Hepatocyte (in vitro differentiated cells): ENCODE measurements around the gene USP28. TPM values are rescaled to one million over a fixed set of nuclear protein-coding genes. Genes with fewer than 3 reads are reported as not detected.
A peak's percentile ranks its signal among the peaks of the same experiment; 100 is the strongest.

Experiments used
- DNase-seq: peaks from one replicate; pipeline ENCODE4 v3.0.0-alpha.2; 2016; ENCODE audit warnings: low spot score
- H2AFZ ChIP-seq: fragments of 200-600 bp; sonication (generic); 2 replicates; pipeline ENCODE4 v1.6.0; 2016; ENCODE audit warnings: antibody characterized with exemption, mild to moderate bottlenecking
- H3K27ac ChIP-seq: fragments of 200-600 bp; sonication (generic); 2 replicates; pipeline ENCODE4 v1.5.1; 2016; ENCODE audit warnings: mild to moderate bottlenecking
- H3K27me3 ChIP-seq: fragments of 200-600 bp; sonication (generic); 2 replicates; pipeline ENCODE4 v1.6.1; 2016
- H3K36me3 ChIP-seq: fragments of 200-600 bp; sonication (generic); replicated peaks from 2 replicates; pipeline ENCODE4 v1.5.1; 2016; ENCODE audit warnings: low read depth; ENCODE audit not compliant: insufficient read depth
- H3K4me1 ChIP-seq: fragments of 200-600 bp; sonication (generic); 2 replicates; pipeline ENCODE4 v1.5.1; 2016; ENCODE audit warnings: mild to moderate bottlenecking, moderate library complexity; ENCODE audit not compliant: insufficient read depth
- H3K4me2 ChIP-seq: fragments of 200-600 bp; sonication (generic); 2 replicates; pipeline ENCODE4 v1.6.0; 2016
- H3K4me3 ChIP-seq: fragments of 200-600 bp; sonication (generic); 2 replicates; pipeline ENCODE4 v1.5.1; 2016; ENCODE audit warnings: mild to moderate bottlenecking
- H3K79me2 ChIP-seq: fragments of 200-600 bp; sonication (generic); 2 replicates; pipeline ENCODE4 v1.6.0; 2017; ENCODE audit warnings: mild to moderate bottlenecking
- H3K9me2 ChIP-seq: fragments of 200-600 bp; sonication (generic); replicated peaks from 2 replicates; pipeline ENCODE4 v1.6.0; 2017; ENCODE audit warnings: mild to moderate bottlenecking; ENCODE audit not compliant: insufficient read depth
- H3K9me3 ChIP-seq: fragments of 200-600 bp; sonication (generic); 2 replicates; pipeline ENCODE4 v1.5.1; 2016; ENCODE audit warnings: low read depth, mild to moderate bottlenecking
- H4K20me1 ChIP-seq: fragments of 200-600 bp; sonication (generic); 2 replicates; pipeline ENCODE4 v1.6.0; 2016; ENCODE audit warnings: mild to moderate bottlenecking; ENCODE audit not compliant: insufficient read depth, poor library complexity, severe bottlenecking
- EZH2 ChIP-seq: fragments of 200-600 bp; sonication (generic); IDR thresholded peaks from 2 replicates; pipeline ENCODE4 v1.6.1; 2016; ENCODE audit warnings: antibody characterized with exemption, mild to moderate bottlenecking, borderline replicate concordance
- EZH2phosphoT487 ChIP-seq: fragments of 200-600 bp; sonication (generic); IDR thresholded peaks from one replicate; pipeline ENCODE4 v1.6.1; 2018; ENCODE audit warnings: antibody characterized with exemption, mild to moderate bottlenecking, low read depth, moderate library complexity; ENCODE audit not compliant: unreplicated experiment, severe bottlenecking
- WGBS: methylation state at CpG from one replicate; pipeline ENCODE4 v1.1.6; 2016; ENCODE audit warnings: low lambda C conversion rate; ENCODE audit errors: missing lambda C conversion rate; 5-methylcytosine and 5-hydroxymethylcytosine counted together
- polyA plus RNA-seq: library from polyadenylated mRNA; unstranded; fragments of >200 nt; fragmentation: Nextera tagmentation; extraction: Ambion mirVana; gene quantifications from 2 replicates; pipeline ENCODE4 v1.2.1, GENCODE V29; 2016
- total RNA-seq: library from RNA; depleted of rRNA; stranded (reverse); fragments of >200 nt; gene quantifications from 2 replicates; pipeline ENCODE4 v1.2.3, GENCODE V29; 2014
- TF ChIP-seq, protein P1 (sequence below): fragments of 200-600 bp; sonication (generic); IDR thresholded peaks from 2 replicates; pipeline ENCODE4 v1.5.1; 2016; ENCODE audit warnings: antibody characterized with exemption, mild to moderate bottlenecking; ENCODE audit not compliant: poor library complexity

USP28 gene
- total and polyA plus RNA-seq, 2 experiments from 2014 or later: 12.5 to 32.1 TPM

DNA sequence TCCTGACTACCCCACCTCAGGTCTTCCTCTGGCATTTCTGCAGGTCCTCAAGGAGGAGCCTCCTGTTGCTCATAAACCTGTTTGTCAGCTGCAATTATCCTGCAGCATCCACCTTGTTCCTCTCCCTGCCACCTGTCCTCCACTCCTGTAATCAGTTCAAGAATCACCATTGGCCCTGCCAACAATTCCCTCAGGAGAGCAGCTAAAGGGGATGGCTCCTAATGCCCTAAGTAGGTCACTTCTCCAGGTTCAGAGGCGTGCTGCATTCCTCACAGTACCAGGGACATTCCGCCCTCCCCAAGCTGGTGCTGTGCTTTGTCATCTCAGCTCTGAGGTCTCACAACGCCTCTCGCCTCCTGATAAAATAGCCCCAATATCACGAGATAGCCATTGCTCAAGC is 93.7 kb downstream of the USP28 start:
- peak; percentile 24 for DNase-seq
- Histone ChIP-seq H3K27me3 (no peaks in the 10 kb centered on the region), H2AFZ (no peak overlapping the region), H4K20me1 (no peaks in the 10 kb centered on the region), H3K4me3 (no peak overlapping the region), H3K4me2 (peak overlapping the region; percentile 29), H3K27ac (peak overlapping the region; percentile 72), H3K79me2 (no peaks in the 10 kb centered on the region), H3K36me3 (no peaks in the 10 kb centered on the region), H3K4me1 (no peaks in the 10 kb centered on the region), H3K9me3 (no peaks in the 10 kb centered on the region), H3K9me2 (no peaks in the 10 kb centered on the region)
- TF ChIP-seq EZH2phosphoT487: no peak
- 46% methylated on average over 5 of the region's 5 CpGs for WGBS

DNA sequence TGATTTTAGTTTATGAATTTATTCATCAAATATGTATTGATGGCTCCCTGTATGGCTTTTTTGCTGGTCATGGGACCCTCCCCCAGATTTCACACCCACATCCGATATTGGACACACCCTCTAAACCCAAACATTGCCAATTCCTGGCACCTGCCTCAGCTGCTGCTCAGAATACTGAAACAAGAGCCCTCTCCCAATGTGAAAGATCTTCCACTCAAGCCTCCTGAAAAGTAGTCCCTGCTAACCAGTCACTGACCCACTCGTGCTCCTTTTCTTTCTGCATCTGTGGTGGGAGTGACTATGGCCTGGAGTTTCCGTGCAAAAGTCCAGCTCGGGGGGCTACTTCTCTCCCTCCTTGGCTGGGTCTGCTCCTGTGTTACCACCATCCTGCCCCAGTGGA is 95.9 kb downstream of the USP28 start, which contains the start of gene CLDN25:
CLDN25 (plus strand) TSS at position 301 of the 400 bp plus-strand sequence; CDS start at position 301, 0 bp downstream.
- H4K20me1 ChIP-seq: no peaks in the 10 kb centered on the region
- H3K9me2 ChIP-seq: no peaks in the 10 kb centered on the region
- H3K27ac ChIP-seq: no peak within 1 kb of the TSS
- TF ChIP-seq EZH2 (no peak), EZH2phosphoT487 (no peak)
- TF ChIP-seq, protein P1, sequence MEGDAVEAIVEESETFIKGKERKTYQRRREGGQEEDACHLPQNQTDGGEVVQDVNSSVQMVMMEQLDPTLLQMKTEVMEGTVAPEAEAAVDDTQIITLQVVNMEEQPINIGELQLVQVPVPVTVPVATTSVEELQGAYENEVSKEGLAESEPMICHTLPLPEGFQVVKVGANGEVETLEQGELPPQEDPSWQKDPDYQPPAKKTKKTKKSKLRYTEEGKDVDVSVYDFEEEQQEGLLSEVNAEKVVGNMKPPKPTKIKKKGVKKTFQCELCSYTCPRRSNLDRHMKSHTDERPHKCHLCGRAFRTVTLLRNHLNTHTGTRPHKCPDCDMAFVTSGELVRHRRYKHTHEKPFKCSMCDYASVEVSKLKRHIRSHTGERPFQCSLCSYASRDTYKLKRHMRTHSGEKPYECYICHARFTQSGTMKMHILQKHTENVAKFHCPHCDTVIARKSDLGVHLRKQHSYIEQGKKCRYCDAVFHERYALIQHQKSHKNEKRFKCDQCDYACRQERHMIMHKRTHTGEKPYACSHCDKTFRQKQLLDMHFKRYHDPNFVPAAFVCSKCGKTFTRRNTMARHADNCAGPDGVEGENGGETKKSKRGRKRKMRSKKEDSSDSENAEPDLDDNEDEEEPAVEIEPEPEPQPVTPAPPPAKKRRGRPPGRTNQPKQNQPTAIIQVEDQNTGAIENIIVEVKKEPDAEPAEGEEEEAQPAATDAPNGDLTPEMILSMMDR: no peak
- H3K4me2 ChIP-seq: no peak within 1 kb of the TSS
- no peaks in the 10 kb centered on the region for H3K9me3 ChIP-seq
- 72% methylated on average over 4 of the region's 4 CpGs for WGBS
- no peak within 1 kb of the TSS for H3K4me3 ChIP-seq
- no peak within 1 kb of the TSS for H2AFZ ChIP-seq
- no peaks in the 10 kb centered on the region for H3K36me3 ChIP-seq
- no peaks in the 10 kb centered on the region for H3K27me3 ChIP-seq
- H3K4me1 ChIP-seq: no peaks in the 10 kb centered on the region
- DNase-seq: no peak
- no peaks in the 10 kb centered on the region for H3K79me2 ChIP-seq

DNA sequence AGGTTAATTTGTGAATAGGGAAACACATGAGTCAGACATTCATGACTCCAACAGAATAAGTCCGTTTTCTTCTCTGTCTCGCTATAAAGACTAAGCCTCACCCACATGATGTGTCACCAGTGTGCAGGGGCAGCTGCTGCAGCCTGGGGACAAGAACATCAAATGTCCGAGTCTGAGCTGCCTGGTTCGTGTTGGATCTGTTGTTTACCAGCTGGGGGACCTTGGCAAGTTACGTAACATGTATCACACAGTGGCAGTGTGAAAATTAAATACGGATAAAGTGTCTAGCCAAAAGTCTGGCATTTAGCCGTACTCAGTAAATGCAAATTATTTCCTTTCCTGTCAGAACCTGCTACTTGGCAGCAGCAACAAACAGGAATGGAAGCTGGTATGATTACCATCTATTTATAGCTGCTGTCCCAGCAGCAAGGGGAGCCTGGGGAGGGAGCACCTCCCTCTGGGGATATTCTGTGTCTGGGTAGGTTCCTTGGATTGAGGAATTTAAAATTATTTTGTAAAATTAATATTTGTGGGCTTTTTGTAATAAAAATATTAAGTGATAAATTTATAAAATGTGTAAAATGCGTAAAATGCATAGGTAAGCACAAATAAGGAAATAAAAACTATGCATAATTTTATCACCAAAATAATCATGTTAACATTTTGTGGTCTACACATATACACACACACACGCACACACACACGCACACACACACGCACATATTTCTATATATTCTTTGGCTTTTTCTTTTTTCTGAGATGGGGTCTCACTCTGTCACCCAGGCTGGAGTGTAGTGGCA is 97.1 kb downstream of the USP28 start:
- DNase-seq: peak; percentile 43
- WGBS: 72% methylated on average over 11 of the region's 11 CpGs
- Histone ChIP-seq H3K79me2 (no peaks in the 10 kb centered on the region), H2AFZ (no peak overlapping the region), H4K20me1 (no peaks in the 10 kb centered on the region), H3K4me3 (no peak overlapping the region), H3K9me3 (no peaks in the 10 kb centered on the region), H3K27ac (no peak overlapping the region), H3K27me3 (no peaks in the 10 kb centered on the region), H3K9me2 (no peaks in the 10 kb centered on the region), H3K36me3 (no peaks in the 10 kb centered on the region), H3K4me2 (no peak overlapping the region), H3K4me1 (no peaks in the 10 kb centered on the region)
- TF ChIP-seq, protein P1: no peak
- TF ChIP-seq EZH2: no peak
- TF ChIP-seq EZH2phosphoT487: no peak

DNA sequence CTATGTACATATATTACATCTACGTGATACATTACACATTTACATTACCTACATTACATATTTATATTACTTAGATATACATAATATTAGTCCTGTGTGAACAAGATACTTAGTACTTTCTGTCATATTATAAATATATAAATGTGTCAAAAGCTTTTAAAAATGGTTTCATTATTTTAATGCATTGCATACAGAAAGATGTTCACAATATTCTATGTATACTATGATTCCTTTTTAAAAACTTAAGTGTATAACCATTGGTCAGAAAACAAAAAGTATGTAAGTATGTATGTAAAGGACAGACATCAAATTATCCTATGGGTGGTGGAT is 101.2 kb downstream of the USP28 start:
- Histone ChIP-seq H3K9me3 (no peaks in the 10 kb centered on the region), H3K36me3 (no peaks in the 10 kb centered on the region), H3K27ac (no peak overlapping the region), H4K20me1 (no peaks in the 10 kb centered on the region), H3K9me2 (no peaks in the 10 kb centered on the region), H3K4me3 (peak overlapping the region; percentile 27), H2AFZ (peak overlapping the region; percentile 65), H3K4me2 (peak overlapping the region; percentile 44), H3K27me3 (no peaks in the 10 kb centered on the region), H3K79me2 (peaks cover 34% of the 10 kb centered on the region), H3K4me1 (peaks cover 9% of the 10 kb centered on the region)
- TF ChIP-seq, protein P1: no peak
- no peak for TF ChIP-seq EZH2
- no peak for TF ChIP-seq EZH2phosphoT487
- 0% methylated on average over 1 of the region's 1 CpG for WGBS
- DNase-seq: no peak
